AG04450 (cell line): ENCODE measurements around the gene SNRPB2. TPM values are rescaled to one million over a fixed set of nuclear protein-coding genes. Genes with fewer than 3 reads are reported as not detected.

Experiments
- CTCF ChIA-PET: fragments of 300-600, 350-600 bp; formaldehyde crosslinking; extraction: SDS; loops from one replicate; lab custom pipeline; 2022; ENCODE audit warnings: antibody characterized with exemption, inconsistent platforms; lab: Charles Lee
- POLR2A ChIA-PET: fragments of 350-600 bp; formaldehyde crosslinking; extraction: SDS; loops from one replicate; lab custom pipeline; 2021; ENCODE audit warnings: antibody characterized with exemption, inconsistent platforms; lab: Yijun Ruan, JAX
- DNase-seq: peaks from one replicate; pipeline ENCODE4 v3.0.0-alpha.2; 2011; ENCODE audit warnings: low read depth, low spot score
- H3K27ac ChIP-seq: one replicate; pipeline ENCODE4 v1.5.1; 2012; ENCODE audit warnings: low read depth, low read length, control low read depth
- H3K27me3 ChIP-seq: one replicate; pipeline ENCODE4 v1.6.0; 2012; ENCODE audit warnings: low read length; ENCODE audit not compliant: control insufficient read depth, insufficient read depth
- H3K4me3 ChIP-seq: 2 replicates; pipeline ENCODE4 v1.5.1; 2011; ENCODE audit warnings: mild to moderate bottlenecking, low read depth, low read length, control low read depth
- H3K9me3 ChIP-seq: 2 replicates; pipeline ENCODE4 v1.5.1; 2012; ENCODE audit warnings: low read length; ENCODE audit not compliant: control insufficient read depth, insufficient read depth
- polyA plus RNA-seq: library from polyadenylated mRNA; depleted of rRNA; stranded (reverse); fragments of >200 nt; gene quantifications from 2 replicates; pipeline ENCODE4 v1.2.3, GENCODE V29; 2011
- TF ChIP-seq, protein P1 (sequence below): IDR thresholded peaks from 2 replicates; pipeline ENCODE4 v1.5.1; 2011; ENCODE audit warnings: low read depth, low read length, control low read depth, inconsistent platforms

SNRPB2 gene
- polyA plus RNA-seq, 1 experiment, result 123 TPM

DNA sequence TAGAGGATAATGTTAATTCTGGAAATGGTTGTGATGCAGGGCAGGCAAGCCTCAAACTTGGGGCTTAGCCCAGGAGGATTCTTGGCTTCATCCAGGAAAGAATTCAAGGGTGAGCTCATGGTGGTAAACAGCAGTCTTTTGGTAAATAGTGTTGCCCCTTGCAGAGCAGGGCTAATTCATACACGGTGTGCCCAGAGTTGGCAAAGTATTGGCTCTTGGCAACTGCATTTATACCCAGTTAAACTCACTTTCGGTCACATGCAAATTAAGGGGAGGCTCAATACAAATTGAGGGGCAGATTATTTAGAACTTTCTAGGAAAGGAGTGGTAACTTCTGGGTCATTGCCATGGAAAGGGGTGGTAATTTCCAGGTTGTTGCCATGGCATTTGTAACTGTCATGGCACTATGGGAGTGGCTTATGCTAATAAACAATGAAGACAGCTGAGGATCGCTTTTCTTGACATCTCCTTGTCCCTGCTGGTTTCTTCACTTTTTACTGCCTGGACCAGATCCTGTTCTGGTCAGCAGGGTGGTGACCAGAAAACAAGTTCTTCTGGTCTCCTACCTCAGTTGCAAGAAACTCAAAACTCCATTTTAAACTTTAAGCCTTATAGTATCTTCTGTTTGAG is 14.5 kb downstream of the SNRPB2 start:
- Histone ChIP-seq H3K27ac (no peak overlapping the region), H3K4me3 (no peak overlapping the region), H3K9me3 (no peaks in the 10 kb centered on the region), H3K27me3 (peaks cover 3% of the 10 kb centered on the region)
- no peak for DNase-seq
- CTCF ChIA-PET, result no interaction called here
- POLR2A ChIA-PET, result no interaction called here
- TF ChIP-seq, protein P1, sequence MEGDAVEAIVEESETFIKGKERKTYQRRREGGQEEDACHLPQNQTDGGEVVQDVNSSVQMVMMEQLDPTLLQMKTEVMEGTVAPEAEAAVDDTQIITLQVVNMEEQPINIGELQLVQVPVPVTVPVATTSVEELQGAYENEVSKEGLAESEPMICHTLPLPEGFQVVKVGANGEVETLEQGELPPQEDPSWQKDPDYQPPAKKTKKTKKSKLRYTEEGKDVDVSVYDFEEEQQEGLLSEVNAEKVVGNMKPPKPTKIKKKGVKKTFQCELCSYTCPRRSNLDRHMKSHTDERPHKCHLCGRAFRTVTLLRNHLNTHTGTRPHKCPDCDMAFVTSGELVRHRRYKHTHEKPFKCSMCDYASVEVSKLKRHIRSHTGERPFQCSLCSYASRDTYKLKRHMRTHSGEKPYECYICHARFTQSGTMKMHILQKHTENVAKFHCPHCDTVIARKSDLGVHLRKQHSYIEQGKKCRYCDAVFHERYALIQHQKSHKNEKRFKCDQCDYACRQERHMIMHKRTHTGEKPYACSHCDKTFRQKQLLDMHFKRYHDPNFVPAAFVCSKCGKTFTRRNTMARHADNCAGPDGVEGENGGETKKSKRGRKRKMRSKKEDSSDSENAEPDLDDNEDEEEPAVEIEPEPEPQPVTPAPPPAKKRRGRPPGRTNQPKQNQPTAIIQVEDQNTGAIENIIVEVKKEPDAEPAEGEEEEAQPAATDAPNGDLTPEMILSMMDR, result no peak

DNA sequence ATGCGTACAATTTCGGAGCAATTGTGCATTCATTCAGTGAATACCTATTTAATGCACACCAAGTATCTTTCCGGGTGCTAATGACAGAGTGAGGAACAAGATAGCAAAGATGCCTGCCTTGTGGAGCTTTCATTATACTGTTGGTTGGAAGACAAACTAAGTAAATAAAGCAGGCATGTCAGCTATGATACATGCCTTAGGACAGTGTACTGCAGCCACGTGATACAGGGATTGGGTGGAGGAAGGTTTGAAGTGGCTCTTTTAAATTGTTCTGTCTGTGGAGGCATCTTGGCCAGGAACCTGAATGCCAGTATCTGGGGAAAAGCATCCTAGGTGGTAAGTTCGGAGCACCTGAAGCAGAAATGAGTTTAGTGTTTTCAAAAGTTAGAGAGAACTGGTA is 15.4 kb downstream of the SNRPB2 start:
- ChIA-PET CTCF (no interaction called here), POLR2A (no interaction called here)
- H3K4me3 ChIP-seq, result no peak overlapping the region
- TF ChIP-seq, protein P1, result no peak
- H3K27me3 ChIP-seq, result peaks cover 8% of the 10 kb centered on the region
- H3K9me3 ChIP-seq, result no peaks in the 10 kb centered on the region
- no peak for DNase-seq
- H3K27ac ChIP-seq, result no peak overlapping the region

DNA sequence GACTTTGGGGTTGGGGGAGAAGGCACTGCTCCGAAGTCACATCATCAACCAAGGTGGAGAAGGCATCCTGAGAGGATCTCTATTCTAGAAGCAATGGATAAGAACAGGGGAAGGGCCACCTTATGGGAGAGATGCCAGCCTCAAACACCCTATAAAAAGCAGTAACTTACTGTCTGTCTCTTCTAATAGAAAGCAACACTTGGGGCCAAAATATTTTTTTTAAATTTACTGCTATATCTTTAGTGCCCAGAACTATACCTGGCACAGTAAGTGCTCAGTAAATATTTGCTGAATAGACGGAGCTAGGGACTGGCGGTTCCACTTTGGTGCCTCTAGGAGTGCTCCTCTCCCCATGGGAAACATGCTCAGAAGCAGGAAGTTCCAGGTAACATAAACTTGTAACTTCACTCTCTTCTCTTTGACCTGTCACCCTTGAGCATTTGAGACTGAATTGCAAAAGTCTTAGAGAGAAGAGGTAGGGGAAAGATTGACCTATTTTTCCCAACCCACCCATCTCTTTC is 17.5 kb downstream of the SNRPB2 start:
- DNase-seq, result no peak
- TF ChIP-seq, protein P1, result no peak
- H3K27ac ChIP-seq, result no peak overlapping the region
- H3K9me3 ChIP-seq, result no peaks in the 10 kb centered on the region
- H3K4me3 ChIP-seq, result no peak overlapping the region
- H3K27me3 ChIP-seq, result peaks cover 10% of the 10 kb centered on the region
- CTCF ChIA-PET, result no interaction called here
- POLR2A ChIA-PET, result no interaction called here

DNA sequence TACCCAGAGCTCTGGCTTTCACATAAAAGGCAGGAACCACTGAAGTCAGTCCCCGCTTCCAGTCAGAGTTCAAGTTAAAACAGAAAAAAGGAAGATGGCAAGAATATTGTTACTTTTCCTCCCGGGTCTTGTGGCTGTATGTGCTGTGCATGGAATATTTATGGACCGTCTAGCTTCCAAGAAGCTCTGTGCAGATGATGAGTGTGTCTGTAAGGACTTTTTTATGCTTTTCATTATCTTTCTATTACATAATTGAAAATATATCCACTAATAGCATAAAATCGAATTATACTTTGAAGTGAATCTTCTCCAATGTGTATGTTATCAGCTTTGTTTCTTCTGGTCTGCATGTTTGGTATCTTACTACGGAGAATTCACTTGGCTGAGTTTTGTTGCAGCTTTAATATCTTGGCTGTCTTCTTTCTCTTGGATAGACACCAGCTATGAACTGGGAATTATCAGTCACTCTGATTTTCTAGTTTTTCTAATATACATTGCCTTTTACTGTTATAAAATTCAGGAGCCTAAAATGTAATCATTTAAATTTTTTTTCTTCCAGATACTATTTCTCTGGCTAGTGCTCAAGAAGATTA is 18.6 kb downstream of the SNRPB2 start, which contains the start of gene OTOR:
Gene OTOR (plus strand): TSS at position 51 of the 593 bp plus-strand sequence. CDS start 44 bp downstream, at position 95.
- CTCF ChIA-PET, result interaction anchor here (3.1 kb wide), 1 partner anchor 13 kb away, joined by 16 read pairs; no protein-coding TSS in a partner anchor
- POLR2A ChIA-PET, result no interaction called here
- TF ChIP-seq, protein P1, result no peak
- H3K4me3 ChIP-seq, result no peak within 1 kb of the TSS
- no peak for DNase-seq
- peaks cover 10% of the 10 kb centered on the region for H3K27me3 ChIP-seq
- H3K27ac ChIP-seq, result no peak within 1 kb of the TSS
- H3K9me3 ChIP-seq, result no peaks in the 10 kb centered on the region

DNA sequence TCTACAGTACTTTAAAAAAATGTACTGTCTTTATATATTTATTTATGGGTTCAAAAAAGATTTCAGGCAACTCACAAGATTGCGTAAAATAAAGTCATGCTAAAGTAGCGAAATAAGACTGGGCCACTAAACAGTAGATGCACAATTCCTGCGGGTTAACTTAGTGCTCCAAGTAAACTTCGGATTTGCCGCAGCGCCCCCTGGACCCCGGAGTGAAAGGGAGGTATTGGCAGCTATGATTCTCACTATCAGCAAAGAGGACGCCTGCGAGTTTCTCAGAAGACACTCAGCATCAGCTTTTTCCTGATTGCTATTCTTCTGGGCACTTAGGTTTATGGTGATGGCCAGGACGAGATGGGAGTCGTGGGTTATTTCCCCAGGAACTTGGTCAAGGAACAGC is 19.7 kb downstream of the SNRPB2 start:
- Histone ChIP-seq H3K27ac (no peak overlapping the region), H3K27me3 (peaks cover 10% of the 10 kb centered on the region), H3K4me3 (no peak overlapping the region), H3K9me3 (no peaks in the 10 kb centered on the region)
- POLR2A ChIA-PET, result no interaction called here
- CTCF ChIA-PET, result interaction anchor here (3.1 kb wide), 1 partner anchor 12 kb away, joined by 16 read pairs; no protein-coding TSS in a partner anchor
- TF ChIP-seq, protein P1, result peak; percentile 28
- DNase-seq, result no peak
